T follicular helper cell (primary cell): ENCODE data around the gene ZFYVE9.
"Not testable (repeated sequence)": the region's sequence is repeated elsewhere in the genome, so short reads cannot be mapped to it uniquely, and the experiment has no call there.

Experiments
- DNase-seq: peaks from one replicate; pipeline ENCODE4 v3.0.0-alpha.2; 2020; ENCODE audit warnings: low read depth

The ZFYVE9 gene

GRCh38 chr1:52190500-52191252 is 48.8 kb downstream of the ZFYVE9 start:
- DNase-seq, result no peak

DNA sequence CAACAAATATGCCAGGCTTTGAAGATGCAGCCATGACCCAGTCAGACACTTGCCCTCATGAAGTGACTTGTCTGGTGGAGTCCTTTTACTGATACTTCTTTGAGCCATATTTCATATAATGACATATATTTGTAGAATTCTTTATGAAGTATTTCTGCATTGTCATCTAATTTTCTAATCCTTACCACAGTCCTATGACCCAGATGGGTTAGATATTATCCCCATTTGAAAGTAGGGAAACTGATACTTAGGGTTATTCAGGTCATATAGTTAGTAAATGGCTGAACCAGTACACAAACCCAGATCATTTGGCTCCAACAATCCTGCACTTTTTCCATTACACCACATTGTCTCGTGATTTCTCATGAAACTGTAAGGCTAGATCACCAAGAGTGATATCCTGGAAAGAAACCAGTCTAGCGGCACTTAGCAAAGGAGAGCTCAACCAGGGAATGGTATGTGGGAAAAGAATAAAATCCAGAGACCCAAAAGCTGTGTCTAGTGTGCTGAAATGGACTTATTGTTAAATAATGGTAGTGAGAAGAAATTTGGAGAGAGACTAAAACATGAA is 49.6 kb downstream of the ZFYVE9 start:
- no peak for DNase-seq

DNA sequence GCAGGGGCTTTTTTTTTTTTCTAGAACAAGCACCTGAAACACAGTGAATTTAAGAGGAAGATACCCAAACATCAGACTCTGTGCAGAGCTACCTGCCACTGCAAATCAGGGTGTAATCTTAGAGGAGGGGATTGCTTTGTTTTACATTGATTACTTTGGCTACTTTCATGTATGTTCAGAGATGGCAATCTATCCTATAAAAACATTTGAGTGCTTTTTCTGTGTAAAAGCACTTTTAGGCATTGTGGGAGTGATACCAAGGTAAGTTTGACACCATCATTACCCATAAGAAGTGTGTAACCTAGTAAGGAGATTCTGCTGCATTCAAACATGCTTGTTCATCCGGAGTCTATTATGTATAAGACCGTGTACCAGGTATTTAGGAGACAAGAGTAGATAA is 50.1 kb downstream of the ZFYVE9 start:
- no peak for DNase-seq

DNA sequence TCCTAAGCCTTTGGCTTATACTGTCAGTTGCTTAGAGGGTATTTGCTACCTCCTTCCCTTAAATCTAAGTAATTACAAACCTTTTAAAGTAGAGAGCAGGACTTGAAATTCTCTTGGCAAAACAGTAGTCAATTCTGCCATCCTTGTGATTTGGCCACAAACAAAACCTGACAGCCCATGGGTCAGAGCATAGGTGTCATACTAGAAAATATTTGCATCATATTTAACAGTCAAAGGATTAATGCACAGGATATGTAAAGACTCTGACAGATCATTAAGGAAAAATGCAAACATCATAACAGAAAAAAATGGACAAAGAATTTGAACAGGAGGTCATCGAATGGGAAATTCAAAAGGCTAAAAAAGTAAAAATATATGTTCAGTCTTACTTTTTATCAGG is 50.5 kb downstream of the ZFYVE9 start:
- DNase-seq, result no peak

DNA sequence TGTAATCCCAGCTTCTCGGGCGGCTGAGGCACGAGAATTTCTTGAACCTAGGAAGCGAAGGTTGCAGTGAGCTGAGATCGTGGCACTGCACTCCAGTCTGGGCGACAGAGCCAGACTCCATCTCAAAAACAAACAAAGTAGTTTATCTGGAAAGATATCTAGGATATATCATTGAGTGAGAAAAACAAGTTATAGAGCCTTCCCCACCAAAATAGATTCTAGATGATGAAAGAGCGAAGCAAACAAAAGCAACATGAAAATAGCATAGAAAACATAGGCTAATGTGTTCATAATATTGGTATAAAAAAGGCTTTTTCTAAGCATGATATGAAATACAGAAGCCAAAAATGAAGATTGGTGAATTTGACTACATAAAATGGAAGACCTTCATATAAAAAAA is 52.1 kb downstream of the ZFYVE9 start:
- no peak for DNase-seq

GRCh38 chr1:52195161-52195560 is 53.3 kb downstream of the ZFYVE9 start:
- DNase-seq, result no peak

DNA sequence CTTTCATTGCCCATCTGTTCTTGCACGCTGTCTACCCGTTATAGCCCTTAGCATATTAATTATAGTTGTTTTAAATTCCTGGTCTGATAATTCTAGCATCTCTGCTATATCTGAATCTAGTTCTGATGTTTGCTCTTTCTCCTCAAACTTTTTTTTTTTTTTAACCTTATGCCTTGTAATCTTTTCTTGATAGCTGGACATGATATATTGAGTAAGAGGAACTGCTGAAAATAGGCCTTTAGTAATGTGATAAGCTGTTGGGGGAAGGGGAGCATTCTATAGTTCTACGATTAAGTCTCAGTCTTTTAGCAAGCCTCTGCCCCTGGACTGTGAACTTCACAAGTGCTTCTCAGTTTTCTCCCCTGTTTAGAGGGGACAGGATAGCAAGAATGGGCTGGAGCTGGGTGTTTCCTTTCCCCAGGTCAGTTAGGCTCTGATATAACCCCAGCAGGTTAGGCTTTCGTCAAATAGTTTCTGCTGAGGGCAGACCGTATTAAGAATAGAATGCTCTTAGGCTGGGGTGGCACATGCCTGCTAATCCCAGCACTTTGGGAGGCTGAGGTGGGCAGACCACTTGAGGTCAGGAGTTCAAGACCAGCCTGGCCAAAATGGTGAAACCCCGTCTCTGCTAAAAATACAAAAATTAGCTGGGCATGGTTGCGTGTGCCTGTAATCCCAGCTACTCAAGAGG is 62.2 kb downstream of the ZFYVE9 start:
- DNase-seq, result no peak

DNA sequence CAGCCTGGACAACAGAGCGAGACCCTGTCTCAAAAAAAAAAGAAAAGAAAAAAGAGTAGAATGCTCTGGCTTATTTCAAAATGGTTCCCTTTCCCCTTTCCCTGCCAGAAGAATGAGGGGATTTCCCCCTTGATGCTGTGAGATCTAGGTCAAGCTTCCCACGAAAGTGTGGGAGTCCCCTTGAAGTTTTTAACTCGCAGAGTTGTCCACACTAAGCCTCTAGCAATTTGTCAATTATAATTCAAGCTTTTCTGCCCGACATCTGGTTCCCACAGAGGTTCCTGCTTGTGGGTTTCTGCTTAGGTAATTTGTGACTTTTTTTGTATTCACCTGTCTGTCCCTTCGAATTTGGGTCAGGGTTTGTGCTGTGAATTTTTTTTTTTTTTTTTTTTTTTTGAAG is 62.8 kb downstream of the ZFYVE9 start:
- DNase-seq, result no peak

GRCh38 chr1:52206686-52207085 is 64.8 kb downstream of the ZFYVE9 start:
- DNase-seq, result not testable (repeated sequence)

DNA sequence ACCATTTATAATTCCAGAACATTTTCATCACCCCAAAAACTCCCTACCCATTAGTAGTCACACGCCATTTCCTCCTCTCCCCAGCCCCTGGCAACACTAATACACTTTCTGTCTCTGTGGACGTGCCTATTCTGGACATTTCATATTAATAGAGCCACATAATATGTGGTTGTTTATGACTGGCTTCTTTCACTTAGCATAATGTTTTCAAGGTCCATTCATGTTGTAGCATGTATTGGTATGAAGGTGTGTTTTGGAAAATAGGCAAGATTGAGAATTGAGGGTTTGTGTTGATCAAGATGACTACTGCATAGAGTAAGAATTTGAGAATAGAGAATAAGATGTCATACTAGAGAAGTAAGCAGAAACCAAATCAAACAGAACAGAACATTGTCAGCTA is 67.5 kb downstream of the ZFYVE9 start:
- no peak for DNase-seq

DNA sequence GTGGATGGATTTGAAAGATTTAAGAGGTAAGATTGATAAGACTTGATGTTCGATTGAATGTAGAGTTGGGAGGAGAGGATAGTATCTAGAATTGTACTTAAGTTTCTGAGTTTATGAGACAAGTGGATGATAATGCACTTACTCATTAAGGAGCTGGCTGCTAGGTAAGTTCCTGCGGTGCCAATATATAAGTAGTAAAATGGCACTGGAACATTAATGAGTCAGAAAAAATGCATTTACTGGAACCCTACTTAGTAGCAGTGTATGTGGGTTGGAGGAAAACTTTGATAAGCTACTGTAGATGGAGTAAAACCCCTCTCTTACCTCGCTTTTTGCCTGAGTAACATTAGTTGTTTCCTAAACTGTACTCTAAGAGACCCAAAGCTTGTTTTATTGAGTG is 68.2 kb downstream of the ZFYVE9 start:
- DNase-seq, result no peak

- DNase-seq, result no peak
Observed at GRCh38 chr1:52216907-52217458, 75.1 kb downstream of the ZFYVE9 start.

- no peak for DNase-seq
Observed at GRCh38 chr1:52225174-52225573, 83.3 kb downstream of the ZFYVE9 start.

GRCh38 chr1:52229494-52229893 is 87.6 kb downstream of the ZFYVE9 start:
- DNase-seq, result no peak

DNA sequence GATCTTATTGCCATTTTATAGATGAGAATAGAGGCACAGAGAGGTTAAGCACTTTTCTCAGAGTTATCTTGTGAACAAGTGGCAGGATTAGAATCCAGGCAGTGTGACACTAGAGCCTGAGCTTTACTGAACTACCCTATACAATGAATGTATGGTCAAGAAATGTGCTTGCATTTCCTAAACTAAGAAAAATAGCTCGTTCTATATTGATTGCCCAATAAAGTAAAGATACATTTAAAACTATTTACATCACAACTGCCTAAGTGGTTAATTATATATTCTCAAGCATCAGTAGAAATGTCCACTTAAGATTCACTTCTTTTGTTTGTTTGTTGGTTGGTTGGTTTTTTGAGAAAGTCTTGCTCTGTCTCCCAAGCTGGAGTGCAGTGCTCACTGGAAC is 91.6 kb downstream of the ZFYVE9 start:
- no peak for DNase-seq

DNA sequence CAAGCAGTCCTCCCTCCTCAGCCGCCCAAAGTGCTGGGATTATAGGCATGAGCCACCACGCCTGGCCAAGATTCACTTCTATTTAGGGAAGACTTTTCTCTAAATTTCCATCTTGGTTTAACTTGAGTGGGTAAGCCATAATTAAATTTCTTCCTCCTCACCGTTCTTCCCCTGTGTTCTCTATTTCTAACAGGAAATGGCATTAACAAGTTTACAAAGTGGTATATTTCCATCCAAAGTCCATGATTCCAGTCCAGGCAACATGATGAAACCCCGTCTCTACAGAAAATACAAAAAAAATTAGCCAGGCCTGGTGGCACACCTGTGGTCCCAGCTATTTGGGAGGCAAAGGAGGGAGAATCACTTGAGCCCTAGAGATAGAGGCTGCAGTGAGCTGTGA is 92.1 kb downstream of the ZFYVE9 start:
- DNase-seq, result no peak

- no peak for DNase-seq
Observed at GRCh38 chr1:52234708-52235107, 92.8 kb downstream of the ZFYVE9 start.

DNA sequence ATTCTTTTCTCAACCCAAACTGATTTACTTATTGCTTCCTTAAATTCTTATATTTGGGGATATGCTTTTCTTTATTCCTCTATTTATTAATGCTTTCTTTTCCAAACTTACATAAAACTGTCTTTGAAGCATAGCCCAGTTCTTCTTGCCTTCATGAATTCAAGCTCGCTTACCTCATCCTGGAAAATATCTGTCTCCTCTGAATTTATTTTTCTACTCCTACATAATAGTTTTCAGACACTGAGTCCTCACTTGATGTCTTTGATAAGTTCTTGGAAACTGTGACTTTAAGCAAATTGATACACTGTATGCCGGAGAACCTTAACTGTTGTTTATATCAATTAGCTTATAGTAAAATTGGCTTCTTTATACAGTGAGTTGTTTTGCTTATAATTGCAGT is 93.8 kb downstream of the ZFYVE9 start:
- DNase-seq, result no peak

- DNase-seq, result no peak
Observed at GRCh38 chr1:52237430-52237829, 95.5 kb downstream of the ZFYVE9 start.

- no peak for DNase-seq
Observed at GRCh38 chr1:52238474-52238873, 96.6 kb downstream of the ZFYVE9 start.

DNA sequence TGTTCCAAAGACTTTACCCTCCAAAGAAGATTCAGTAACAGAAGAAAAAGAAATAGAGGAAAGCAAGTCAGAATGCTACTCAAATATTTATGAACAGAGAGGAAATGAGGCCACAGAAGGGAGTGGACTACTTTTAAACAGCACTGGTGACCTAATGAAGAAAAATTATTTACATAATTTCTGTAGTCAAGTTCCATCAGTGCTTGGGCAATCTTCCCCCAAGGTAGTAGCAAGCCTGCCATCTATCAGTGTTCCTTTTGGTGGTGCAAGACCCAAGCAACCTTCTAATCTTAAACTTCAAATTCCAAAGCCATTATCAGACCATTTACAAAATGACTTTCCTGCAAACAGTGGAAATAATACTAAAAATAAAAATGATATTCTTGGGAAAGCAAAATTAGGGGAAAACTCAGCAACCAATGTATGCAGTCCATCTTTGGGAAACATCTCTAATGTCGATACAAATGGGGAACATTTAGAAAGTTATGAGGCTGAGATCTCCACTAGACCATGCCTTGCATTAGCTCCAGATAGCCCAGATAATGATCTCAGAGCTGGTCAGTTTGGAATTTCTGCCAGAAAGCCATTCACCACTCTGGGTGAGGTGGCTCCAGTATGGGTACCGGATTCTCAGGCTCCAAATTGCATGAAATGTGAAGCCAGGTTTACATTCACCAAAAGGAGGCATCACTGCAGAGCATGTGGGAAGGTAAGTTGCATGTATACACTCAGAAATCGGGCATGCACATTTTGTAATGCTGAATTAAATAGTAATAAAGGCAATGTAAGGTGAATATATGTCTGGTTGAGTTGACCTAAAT is 97.2 kb downstream of the ZFYVE9 start:
- DNase-seq, result no peak

GRCh38 chr1:52239708-52240001 is 97.8 kb downstream of the ZFYVE9 start:
- no peak for DNase-seq
